ENCODE measurements around the gene WDFY4. TPM values are rescaled to one million over a fixed set of nuclear protein-coding genes. Genes with fewer than 3 reads are reported as not detected.

WDFY4 gene
- total and polyA plus RNA-seq, 2 donors (not counting 1 experiment from before 2014, with no cell fraction given): 0.06 to 0.66 TPM

- Histone ChIP-seq H3K36me3 (ENCODE audit: control insufficient read depth, insufficient read depth, low read length) (no peaks in the 10 kb centered on the region), H3K27me3 (ENCODE audit: control insufficient read depth, insufficient read depth, low read length) (no peaks in the 10 kb centered on the region), H3K4me2 (ENCODE audit: extremely low read depth, insufficient read depth, low read length) (no peak overlapping the region), H3K9ac (ENCODE audit: insufficient read depth, low read length) (no peak overlapping the region), H3K79me2 (ENCODE audit: control insufficient read depth, insufficient read depth, low read length) (peaks cover 5% of the 10 kb centered on the region), H3K4me1 (ENCODE audit: control insufficient read depth, extremely low read depth, insufficient read depth, low read length) (peaks cover 4% of the 10 kb centered on the region), H3K27ac (ENCODE audit: insufficient read depth, low read length) (no peak overlapping the region), H3K4me3 (replicated peaks in 1 of 4; ENCODE audit: control extremely low read depth in 1 of 4, insufficient read depth in 1 of 4, low read depth in 3 of 4, low read length in 4 of 4) (no peak overlapping the region), H4K20me1 (ENCODE audit: control insufficient read depth, extremely low read depth, insufficient read depth, low read length) (no peaks in the 10 kb centered on the region), H3K9me3 (ENCODE audit: control insufficient read depth, insufficient read depth, low read depth, low read length) (no peaks in the 10 kb centered on the region), H2AFZ (ENCODE audit: low read length) (no peak overlapping the region)
- no peak for DNase-seq (ENCODE audit: low read depth in 2 of 2)
- TF ChIP-seq EZH2 (IDR thresholded peaks at IDR 0.05; ENCODE audit: low read length, missing control alignments): no peak
- TF ChIP-seq CTCF (conservative IDR thresholded peaks at IDR 0.05 in 1 of 2, IDR thresholded peaks at IDR 0.05 in 1 of 2; ENCODE audit: low read depth in 1 of 2, low read length in 2 of 2): no peak
These were observed 32.3 kb upstream of the WDFY4 start for GRCh38 chr10:48652344-48652743.

DNA sequence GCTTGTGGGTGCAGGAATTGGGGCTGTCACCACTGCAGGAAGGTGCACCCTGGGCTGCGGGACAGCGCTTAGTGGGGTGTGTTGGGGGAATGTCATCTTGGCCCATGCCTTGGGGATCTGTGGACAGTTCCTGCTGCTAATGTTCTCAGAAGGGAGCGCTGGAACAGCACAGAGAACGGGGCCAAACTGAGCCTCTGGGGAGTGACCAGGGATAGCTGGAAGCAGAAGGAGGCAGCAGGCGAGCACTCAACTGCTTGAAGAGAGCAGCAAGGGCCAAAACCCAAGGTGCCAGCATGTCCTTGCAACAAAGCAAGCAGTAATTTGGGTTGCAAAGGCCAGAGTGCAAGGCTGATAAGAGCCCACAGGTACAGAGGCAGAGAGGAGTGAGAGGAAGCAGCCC, 31.3 kb upstream of the WDFY4 start:
- H3K27me3 ChIP-seq (ENCODE audit: control insufficient read depth, insufficient read depth, low read length): no peaks in the 10 kb centered on the region
- peaks cover 4% of the 10 kb centered on the region for H3K4me1 ChIP-seq (ENCODE audit: control insufficient read depth, extremely low read depth, insufficient read depth, low read length)
- H3K36me3 ChIP-seq (ENCODE audit: control insufficient read depth, insufficient read depth, low read length): no peaks in the 10 kb centered on the region
- H3K4me3 ChIP-seq (replicated peaks in 1 of 4; ENCODE audit: control extremely low read depth in 1 of 4, insufficient read depth in 1 of 4, low read depth in 3 of 4, low read length in 4 of 4): no peak overlapping the region
- no peak overlapping the region for H3K9ac ChIP-seq (ENCODE audit: insufficient read depth, low read length)
- H3K4me2 ChIP-seq (ENCODE audit: extremely low read depth, insufficient read depth, low read length): no peak overlapping the region
- DNase-seq (ENCODE audit: low read depth in 2 of 2): no peak
- TF ChIP-seq EZH2 (IDR thresholded peaks at IDR 0.05; ENCODE audit: low read length, missing control alignments) (no peak), CTCF (conservative IDR thresholded peaks at IDR 0.05 in 1 of 2, IDR thresholded peaks at IDR 0.05 in 1 of 2; ENCODE audit: low read depth in 1 of 2, low read length in 2 of 2) (no peak)
- no peak overlapping the region for H2AFZ ChIP-seq (ENCODE audit: low read length)
- H3K27ac ChIP-seq (ENCODE audit: insufficient read depth, low read length): no peak overlapping the region
- H3K9me3 ChIP-seq (ENCODE audit: control insufficient read depth, insufficient read depth, low read depth, low read length): no peaks in the 10 kb centered on the region
- H4K20me1 ChIP-seq (ENCODE audit: control insufficient read depth, extremely low read depth, insufficient read depth, low read length): no peaks in the 10 kb centered on the region
- H3K79me2 ChIP-seq (ENCODE audit: control insufficient read depth, insufficient read depth, low read length): peaks cover 5% of the 10 kb centered on the region

- Histone ChIP-seq H3K79me2 (ENCODE audit: control insufficient read depth, insufficient read depth, low read length) (peaks cover 5% of the 10 kb centered on the region), H3K27me3 (ENCODE audit: control insufficient read depth, insufficient read depth, low read length) (no peaks in the 10 kb centered on the region), H3K9me3 (ENCODE audit: control insufficient read depth, insufficient read depth, low read depth, low read length) (no peaks in the 10 kb centered on the region), H4K20me1 (ENCODE audit: control insufficient read depth, extremely low read depth, insufficient read depth, low read length) (no peaks in the 10 kb centered on the region), H3K4me2 (ENCODE audit: extremely low read depth, insufficient read depth, low read length) (no peak overlapping the region), H3K4me3 (replicated peaks in 1 of 4; ENCODE audit: control extremely low read depth in 1 of 4, insufficient read depth in 1 of 4, low read depth in 3 of 4, low read length in 4 of 4) (no peak overlapping the region), H2AFZ (ENCODE audit: low read length) (no peak overlapping the region), H3K36me3 (ENCODE audit: control insufficient read depth, insufficient read depth, low read length) (no peaks in the 10 kb centered on the region), H3K4me1 (ENCODE audit: control insufficient read depth, extremely low read depth, insufficient read depth, low read length) (peaks cover 4% of the 10 kb centered on the region), H3K27ac (ENCODE audit: insufficient read depth, low read length) (no peak overlapping the region), H3K9ac (ENCODE audit: insufficient read depth, low read length) (no peak overlapping the region)
- no peak for DNase-seq (ENCODE audit: low read depth in 2 of 2)
- no peak for TF ChIP-seq CTCF (conservative IDR thresholded peaks at IDR 0.05 in 1 of 2, IDR thresholded peaks at IDR 0.05 in 1 of 2; ENCODE audit: low read depth in 1 of 2, low read length in 2 of 2)
- no peak for TF ChIP-seq EZH2 (IDR thresholded peaks at IDR 0.05; ENCODE audit: low read length, missing control alignments)
These were observed 30.6 kb upstream of the WDFY4 start for GRCh38 chr10:48653944-48654698.
